A172 (cell line): ENCODE data around the gene MAP4K2. TPM values are rescaled to one million over a fixed set of nuclear protein-coding genes. Genes with fewer than 3 reads are reported as not detected.

Experiments
- DNase-seq: peaks from one replicate; pipeline ENCODE4 v3.0.0-alpha.2; 2015; ENCODE audit warnings: low spot score
- total RNA-seq: library from RNA; depleted of rRNA; stranded (reverse); fragments of >200 nt; shearing (Covaris generic); gene quantifications from 2 replicates; pipeline ENCODE4 v1.2.3, GENCODE V29; 2014

Gene MAP4K2
- total RNA-seq, 1 experiment from 2014 or later, result 40.5 TPM

DNA sequence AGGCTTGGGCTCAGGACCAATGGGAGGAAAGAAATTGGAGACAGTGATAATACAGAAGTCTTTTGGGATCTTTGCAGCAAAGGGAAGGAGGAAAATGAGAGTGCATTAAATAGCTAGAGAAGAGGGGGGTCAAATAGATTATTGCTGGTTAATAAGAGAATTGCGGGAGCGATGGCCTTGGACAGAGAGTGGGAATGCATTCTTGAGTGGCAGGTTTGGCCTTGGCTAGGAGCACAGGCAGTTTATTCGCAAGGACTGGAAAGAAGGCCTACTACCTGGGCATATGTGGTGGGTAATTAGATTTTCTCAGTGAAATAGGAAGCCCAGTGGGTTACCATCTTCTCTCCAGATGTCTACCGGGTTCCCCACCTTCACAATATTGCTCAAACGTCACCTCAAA lies 10.8 kb upstream of the MAP4K2 start:
- DNase-seq, result no peak

DNA sequence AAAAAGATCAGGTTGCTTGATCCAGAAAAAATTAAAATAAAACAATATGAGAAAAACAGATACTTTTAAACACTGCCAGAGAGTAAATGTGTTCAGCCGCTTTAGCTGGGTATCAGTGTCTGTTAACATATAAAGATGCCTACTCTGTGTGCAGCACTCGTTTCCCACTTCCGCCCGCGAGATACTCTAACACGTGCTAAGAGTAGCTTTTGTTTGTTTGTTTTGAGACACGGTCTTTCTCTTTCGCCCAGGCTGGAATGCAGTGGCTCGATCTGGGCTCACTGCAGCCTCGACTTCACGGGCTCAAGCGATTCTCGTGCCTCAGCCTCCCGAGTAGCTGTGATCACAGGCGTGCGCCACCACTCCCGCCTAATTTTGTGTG lies 7.9 kb upstream of the MAP4K2 start:
- DNase-seq, result no peak

DNA sequence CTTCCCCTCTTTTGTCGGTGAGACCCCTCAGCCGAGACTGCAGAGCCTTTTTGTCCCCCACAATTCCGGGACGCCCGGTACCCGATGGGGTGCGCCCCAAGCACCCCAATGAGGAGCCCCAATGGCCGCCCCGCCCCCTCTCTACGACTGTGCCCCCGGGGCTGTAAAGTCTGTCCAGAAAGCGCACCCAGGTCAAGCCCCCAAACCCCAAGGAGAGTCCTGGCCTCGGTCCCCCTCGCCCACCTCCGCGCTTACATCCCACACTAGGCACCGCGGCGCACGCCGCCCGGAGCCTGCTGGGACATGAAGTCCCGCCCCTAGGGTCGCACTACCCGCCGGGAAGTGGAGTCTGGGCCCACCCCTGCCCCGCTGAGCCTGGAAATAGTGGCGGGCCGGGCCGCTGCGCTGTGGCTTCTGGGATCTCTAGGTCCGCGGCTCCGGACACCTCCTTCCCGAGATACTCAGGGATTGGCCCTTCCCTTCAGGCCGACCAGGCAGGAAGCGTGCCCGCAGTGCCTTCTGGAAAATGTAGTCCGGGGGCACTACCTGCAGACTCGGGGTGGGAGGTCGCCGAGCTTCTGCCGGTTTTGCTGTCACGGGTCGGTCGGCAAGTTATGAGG lies 7.4 kb upstream of the MAP4K2 start, which contains the start of gene MEN1:
Gene MEN1, minus strand, starts transcription at position 281 of the 620 bp plus-strand sequence. CDS start 442 bp downstream, outside the sequence.
- peak; percentile 87 for DNase-seq

DNA sequence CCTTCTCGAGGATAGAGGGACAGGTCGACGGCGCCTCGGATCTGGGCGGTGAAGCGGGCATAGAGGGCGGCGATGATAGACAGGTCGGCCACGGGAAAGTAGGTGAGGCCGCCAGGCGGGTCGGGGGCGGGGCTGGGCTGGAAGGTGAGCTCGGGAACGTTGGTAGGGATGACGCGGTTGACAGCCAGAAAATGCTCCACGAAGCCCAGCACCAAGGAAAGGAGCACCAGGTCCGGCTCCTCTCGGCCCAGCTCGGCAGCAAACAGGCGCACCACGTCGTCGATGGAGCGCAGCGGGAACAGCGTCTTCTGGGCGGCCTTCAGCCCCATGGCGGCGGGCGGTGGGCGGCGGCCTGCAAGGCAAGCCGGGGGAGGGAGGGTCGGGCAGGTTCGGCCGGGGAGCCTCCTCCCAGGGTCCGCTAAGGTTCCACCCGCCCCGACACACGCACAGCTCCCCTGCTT lies 6.8 kb upstream of the MAP4K2 start:
- no peak for DNase-seq

DNA sequence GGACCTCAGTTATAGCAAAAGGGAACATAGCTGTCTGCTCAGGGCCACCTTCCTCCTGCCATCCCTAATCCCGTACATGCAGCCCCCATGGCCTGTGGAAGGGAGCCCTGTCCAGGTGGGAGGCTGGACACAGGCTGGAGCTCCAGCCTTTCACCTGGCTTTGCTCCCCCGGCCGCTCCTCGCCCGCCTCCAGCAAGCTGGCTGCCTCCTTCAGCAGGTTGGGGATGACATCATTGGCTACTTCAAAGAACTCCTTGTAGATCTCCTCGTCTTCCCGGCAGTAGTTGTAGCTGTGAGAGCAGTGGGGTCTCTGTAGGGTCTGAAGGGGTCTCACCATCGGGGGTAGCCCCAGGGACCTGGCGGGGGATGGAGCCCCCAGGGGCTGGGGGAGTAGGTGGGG lies 2.5 kb upstream of the MAP4K2 start:
- no peak for DNase-seq

DNA sequence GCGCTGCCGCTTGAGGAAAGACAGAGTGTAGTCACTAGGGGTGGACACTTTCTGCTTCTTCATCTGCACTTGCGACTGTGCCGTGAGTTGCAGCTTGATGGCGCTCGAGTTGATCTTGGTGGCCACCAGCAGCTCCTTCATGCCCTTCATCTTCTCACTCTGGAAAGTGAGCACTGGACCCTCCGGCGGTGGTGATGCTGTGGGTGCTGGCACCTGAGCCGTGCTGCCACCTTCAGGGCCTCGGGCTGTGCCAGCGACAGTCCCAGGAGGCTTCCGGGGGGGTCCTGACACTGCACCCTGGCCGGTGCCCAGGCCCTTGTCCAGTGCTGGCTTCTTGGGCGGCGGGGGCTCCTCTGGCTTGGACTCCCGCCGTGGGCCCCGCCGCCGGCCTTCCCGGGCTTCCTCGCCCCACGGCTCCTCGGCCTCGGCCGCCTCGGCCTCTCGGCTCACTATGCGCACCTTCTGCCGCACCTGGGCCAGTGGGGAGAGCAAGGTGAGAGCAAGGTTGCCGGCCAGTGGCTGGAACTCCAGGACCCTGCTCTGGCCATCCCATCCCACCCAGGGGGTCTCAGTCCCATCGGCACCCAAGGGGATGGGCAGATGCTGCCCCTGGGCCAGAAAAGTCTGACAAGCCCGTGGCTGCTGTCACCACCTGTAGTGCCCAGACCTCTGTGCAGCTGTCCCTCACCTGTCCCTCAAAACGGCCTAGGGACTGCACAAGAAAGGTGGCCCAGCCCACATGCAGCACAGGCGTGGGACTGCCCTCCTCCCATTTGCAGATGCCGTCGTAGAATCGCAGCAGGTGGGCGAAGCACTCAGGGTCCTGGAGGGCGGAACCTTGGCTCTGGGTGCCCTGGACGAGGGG lies 1.6 kb upstream of the MAP4K2 start:
- no peak for DNase-seq

DNA sequence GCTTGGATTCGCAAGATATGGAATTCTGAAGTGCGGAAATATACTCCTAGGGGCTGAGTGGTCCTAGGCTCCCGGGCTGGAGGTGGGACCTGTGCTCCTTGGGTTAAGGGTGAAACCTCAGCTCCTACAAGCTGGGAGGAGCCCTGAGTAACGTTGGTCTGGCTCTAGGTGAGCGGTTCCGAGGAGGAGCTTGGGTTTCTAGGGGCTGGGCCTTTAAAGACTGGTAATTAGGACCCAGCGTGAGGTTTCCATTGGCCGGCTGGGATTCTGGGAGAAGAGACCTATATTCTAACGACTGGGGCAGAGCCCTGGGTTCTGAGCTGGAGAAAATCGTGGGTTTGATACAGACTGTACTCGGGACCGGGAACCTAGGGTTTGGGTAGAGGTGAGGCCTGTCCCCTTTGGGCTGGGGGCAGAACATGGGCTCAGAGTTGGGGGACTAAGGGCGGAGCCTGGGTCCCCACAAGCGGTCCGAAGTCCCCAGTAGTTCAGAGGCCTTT lies 882 bp upstream of the MAP4K2 start:
- DNase-seq, result no peak

DNA sequence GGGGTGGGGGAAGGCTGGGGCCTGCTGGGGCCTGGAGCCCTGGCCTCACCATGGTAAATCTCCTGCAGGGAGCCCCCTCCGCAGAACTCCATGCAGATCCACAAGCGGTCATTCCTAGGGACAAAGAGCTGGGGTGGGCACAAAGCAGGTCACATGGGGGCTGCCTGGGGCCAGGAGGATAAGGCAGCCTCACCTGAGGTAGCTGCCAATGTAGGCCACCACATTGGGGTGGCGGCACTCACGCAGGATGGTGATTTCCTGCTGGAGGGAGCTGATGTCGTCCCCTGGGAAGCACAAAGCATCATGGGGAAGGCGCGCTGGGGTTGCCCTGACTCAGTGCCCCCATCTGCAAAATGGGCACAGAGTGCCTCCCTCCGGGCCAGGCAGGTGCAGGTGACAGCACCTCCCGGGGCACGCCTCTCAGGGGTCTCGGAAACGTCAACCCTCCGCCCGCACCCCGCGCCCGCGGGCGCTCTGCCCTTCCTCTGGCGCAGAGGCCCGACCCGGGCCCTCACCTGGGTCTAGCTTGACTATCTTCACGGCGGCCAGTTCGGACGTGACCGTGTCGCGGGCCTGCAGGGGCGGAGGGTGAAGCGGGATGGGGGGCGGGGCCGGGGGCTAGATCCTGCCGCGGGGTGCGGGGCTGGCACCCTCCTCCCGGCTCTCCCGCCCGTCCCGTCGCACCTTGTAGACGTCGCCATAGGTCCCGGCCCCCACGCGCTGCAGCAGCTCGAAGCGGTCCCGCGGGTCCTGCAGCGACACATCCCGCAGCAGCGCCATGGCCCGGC lies 450 bp downstream of the MAP4K2 start:
- no peak for DNase-seq

DNA sequence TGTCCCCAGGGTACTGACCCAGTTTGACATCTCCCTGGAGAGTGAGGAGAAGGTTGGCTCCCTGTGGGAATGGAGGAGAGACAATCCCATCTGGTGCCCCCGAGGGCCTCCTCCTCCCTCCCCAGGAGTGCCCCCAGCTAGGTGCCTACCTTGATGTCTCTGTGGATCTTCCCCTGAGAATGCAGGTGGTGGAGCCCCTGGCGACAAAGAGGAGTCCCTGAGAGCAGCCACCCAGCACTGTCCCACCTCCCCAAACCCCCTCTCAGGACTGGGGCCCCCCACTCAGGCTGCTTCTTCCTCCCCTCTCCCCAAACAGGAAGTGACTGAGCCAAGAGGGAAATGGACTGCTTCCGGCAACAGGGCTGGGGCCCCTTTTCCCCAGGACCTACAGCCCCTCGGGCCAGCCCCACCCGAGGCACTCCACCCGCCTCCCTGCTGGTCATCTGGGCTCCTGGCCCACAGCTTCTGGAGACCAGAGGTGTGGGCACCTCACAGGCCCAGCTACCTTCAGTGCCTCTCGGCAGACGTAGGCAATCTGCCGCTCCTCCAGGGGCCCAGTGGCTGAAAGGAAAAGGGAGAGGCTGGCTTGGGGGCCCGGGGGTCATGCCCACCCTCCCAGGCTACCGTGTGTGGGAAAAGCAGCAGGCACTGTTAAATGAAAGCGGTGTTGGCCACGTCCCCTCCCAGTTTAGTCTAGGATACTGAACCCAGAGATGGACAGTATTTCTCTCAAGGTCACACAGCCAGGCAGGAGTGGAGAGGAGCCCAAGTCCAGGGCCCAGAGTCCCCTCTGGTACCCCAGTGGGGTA lies 1.2 kb downstream of the MAP4K2 start:
- no peak for DNase-seq

DNA sequence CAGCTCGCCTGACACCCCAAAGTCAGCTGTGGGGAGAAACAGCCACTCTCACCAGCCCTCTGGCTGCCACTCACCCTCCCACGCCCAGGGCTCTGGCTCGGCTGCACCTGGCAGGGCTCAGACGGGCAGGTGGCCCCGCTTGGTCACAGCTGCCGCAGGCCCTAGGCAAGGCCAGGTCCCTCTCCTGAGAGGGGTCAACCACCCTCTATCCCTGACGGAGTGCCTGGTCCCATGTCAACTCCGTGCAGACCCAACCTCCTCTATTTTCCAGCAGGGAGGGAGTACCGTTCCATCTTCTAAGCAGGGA lies 1.9 kb downstream of the MAP4K2 start:
- DNase-seq, result no peak

DNA sequence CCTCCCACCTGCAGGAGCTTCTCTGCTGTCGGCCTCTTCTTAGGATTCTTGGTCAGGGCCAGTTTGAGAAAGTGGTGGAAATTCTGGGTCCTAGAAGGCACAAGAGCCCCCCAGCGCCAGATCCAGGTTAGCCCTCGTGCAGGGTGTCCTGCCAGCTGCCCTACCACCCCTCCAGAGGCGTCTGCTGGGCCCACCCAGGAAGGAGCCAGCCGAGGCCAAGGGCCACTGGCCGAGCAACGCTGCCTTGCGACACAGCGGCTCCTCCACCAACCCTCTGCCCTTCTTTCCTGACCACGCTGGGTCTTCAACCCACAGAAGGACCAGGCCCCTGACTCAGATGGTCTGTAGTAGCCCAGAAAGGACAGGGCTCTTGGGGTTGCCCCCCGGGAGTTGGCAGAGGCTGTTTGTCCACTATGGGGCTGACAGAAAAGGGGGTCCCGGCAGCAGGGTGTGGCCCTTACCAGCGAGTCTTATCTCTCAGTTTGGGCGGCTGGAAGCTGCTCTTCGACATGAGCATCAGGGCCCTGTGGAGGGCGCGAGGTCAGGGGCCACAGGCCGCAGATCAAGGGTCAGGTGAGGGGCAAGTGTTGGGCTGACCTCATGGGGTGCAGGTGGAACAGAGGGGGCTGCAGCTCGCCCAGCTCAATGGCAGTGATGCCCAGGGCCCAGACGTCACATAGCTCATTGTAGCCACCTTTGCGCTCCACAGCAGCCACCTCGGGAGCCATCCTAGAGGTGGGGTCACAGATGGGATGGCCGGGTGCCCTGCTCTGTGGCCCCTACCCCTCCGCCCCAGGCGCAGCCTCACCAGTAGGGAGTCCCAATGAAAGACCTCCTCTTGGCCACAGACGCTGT lies 2.5 kb downstream of the MAP4K2 start:
- no peak for DNase-seq

DNA sequence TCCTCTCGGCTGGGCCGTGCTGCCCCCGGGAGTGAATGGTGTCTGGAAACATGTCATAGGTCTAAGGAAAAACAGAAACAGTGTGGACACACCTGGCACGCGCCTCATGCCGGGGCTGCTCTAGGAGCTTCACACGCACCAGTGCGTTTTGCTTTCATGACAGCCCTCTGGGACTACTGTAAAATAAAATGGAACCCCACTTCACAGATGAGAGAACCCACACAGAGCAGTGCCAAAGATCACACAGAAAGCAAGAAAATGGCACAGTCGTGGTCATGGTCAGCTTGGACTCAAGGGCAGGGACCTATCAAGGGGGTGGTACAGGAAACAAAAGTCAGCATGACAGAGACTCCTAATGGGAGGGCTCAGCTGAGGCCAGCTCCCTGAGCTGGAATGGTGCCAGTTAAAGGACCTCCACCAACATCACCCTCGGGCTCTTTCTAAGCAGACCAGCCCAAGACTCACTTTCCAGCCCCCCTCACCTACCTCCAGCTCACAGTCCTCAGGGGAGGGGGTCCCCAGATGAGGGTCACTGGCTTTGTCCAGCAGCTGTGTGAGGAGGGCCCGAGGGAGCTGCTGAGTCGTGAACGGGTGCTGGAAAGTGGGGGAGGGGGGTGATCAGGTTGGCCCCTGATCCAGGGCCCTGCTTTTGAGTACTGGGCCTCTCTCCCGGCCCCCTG lies 3.3 kb downstream of the MAP4K2 start:
- DNase-seq, result no peak

DNA sequence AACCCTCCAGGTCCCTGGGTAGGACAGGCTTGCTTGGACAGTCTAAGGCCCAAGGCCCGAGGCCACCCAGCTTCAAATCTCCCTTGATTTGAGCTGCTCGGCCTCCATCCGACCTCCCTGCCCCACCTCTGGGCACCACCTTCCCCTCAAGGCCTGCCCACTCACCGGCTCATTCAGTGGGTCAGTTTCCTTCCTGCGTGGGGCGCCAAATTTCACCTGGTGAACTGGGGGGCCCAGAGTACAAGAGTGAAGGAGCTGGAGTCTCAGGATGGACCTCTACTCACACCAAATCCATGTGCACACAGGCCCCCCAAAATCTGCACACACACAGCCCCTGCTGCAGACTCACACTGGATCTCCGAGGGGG lies 3.8 kb downstream of the MAP4K2 start:
- no peak for DNase-seq

DNA sequence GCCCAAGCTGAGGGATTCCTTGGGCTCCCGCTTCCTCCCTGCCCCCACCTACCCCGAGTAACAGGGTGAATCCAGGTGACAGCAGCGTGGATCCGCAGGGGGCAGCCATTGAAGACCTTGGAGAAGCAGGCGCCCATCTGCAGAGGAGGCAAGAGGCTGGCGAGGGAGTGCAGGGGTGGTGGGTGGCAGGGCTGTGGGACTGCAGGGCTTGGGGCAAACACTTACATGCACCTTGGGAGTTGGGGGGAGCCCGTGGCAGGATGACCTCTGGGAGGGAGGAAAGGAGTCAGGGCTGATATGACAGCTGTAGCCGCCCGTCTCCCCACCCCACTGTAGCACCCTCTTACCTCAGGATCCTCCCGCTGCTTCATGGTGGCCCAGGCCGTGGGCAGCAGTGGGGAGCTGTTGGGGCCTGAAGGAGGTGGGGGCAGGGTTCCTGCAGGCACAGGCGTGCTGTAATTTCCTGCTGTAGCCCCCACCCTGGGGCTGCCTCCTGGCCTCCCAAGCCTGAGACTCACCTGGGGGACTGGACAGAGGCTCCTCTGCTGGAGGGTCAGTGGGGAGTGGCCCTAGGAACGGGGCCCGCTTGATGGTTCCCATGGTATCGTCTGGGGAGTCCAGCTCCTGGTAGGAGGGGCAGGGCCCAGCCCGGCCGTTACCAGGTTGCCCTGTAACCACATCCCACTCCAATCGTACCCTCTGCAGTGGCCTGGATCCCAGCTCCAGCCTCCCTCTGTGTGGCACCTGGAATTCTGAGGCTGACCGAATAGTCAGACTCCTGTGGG lies 6.1 kb downstream of the MAP4K2 start:
- DNase-seq, result no peak

DNA sequence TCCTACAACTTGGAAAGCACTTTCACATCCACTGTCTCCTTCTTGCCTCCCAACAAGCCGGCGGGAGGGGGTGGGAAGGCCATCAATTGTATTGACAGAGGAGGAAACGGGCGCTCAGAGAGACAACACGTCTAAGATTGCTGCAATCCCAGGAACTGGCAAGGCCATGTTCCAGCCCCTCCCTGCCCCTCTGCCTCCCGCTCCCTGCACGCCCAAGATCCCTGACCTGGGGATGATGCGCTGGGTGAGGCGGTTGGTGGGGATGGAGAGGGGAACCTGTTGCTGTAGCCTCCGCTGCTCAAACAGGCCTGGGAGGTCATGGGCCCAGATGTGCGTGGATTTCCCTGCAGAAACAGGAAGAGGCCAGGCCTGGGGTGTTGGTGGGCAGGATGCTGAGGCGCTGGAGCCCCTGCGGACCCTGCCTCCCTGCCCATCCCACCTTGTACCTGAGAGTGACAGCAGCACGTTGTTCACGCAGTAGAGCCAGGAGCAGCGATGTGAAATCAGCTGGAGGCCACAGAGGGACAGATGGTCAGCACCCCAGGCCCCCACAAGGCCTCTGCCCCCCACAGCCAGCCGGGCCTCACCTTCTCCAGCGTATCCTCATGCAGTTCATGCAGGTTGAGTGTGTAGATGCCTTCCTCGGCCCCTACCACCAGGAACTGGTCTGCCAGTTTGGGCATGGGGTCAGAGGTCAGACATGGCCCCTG lies 6.8 kb downstream of the MAP4K2 start:
- DNase-seq, result no peak

DNA sequence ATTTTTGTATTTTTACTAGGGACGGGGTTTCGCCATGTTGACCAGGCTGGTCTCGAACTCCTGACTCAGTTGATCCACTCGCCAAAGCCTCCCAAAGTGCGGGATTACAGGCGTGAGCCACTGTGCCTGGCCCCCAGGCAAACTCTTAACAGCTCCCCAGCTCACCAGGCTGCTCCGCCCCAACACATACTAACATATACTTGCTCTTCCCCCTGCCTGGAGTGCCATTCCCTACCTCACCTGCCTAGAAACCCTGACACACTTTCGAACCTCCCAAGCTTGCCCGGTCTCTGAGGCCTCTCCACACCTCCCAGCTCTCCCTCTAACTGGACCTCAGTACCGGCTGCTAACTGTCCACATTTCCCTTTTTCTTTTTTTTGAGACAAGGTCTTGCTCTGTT lies 8.5 kb downstream of the MAP4K2 start:
- DNase-seq, result no peak

DNA sequence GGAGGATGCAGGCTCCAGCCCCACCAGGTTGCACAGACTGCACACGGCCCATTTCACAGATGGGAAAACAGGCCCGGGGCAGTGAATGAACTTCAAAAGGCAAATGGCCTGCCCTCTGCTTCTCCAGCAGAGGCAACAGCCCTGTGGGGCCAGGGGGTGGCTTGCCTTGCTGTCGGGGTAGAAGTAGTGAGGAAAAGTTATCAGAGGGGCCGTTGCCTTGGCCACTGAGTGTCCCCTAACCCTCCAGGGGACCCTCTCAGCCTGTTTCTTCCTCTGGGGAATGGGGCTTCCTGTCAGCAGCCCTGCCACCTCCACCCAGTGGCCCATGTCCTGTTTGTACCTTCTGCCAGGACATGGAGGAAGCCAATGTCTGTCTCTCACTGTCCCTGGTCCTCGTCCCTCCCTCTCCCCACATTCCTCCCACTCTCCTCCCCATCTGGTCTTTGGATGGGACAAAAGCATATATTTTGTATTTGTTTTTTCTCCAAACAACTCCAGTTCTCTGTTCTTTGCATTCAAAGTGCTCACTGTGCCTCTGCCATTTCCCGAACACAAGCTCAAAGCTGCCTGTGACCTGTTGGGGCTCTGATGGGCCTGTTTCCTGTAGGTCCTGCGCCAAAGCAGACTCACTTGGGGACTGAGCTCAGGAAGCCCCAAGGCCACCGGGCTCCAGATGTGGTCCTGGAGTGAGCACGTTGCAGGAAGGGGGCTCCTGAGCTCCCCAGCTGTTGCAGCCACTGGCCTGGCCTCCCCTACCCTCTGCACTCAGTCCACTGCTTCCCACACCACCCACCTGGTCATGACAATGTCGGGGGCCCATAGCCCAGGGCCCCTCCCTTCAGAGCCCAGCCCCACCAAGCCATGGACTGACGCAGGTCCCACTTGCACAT lies 9.5 kb downstream of the MAP4K2 start:
- DNase-seq, result no peak

DNA sequence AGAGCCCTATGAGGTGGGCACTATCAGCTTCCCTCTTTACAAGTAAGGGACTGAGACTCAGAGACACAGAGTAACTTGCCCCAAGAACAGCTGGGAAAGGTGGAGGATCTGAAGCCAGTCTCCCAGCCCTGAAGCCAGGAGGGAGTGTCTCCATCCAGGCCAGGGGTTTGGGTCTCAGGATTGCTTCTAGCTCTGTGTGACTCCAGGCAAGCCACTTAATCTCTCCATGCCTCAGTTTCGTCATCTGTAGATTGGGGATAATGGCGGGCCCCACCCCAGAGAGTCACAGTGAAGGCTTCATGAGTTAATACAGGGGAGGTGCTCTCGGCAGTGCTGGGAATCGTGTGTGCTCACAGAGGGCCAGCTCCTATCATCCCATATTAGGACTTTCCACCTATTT lies 10.5 kb downstream of the MAP4K2 start:
- no peak for DNase-seq
